SK-N-SH treated with all-trans-retinoic acid at 6 μM for 48 hours (cell line): ENCODE measurements around the gene FBXL17.

Experiments
- ATAC-seq: fragments of 200-7000 bp; cut with Tn5 transposase; 3 replicates; pipeline ENCODE4 v1.9.1; 2020; ENCODE audit warnings: mild to moderate bottlenecking, moderate library complexity
- ARNTL ChIP-seq: fragments of 450-650 bp; formaldehyde crosslinking; IDR thresholded peaks from 2 replicates; pipeline ENCODE4 v1.5.0; 2020; ENCODE audit warnings: low read depth, mild to moderate bottlenecking, moderate library complexity, borderline replicate concordance
- BACH2 ChIP-seq: fragments of 250-450 bp; sonication (Bioruptor Pico); IDR thresholded peaks from 2 replicates; pipeline ENCODE4 v1.9.0; 2021; ENCODE audit warnings: mild to moderate bottlenecking, borderline replicate concordance
- CSDC2 ChIP-seq: fragments of 250-450 bp; sonication (Bioruptor Pico); IDR thresholded peaks from 2 replicates; pipeline ENCODE4 v1.5.0; 2020; ENCODE audit warnings: mild to moderate bottlenecking, moderate library complexity
- ESRRG ChIP-seq: fragments of 250-450 bp; sonication (Bioruptor Pico); IDR thresholded peaks from 2 replicates; pipeline ENCODE4 v1.6.1; 2021; ENCODE audit warnings: mild to moderate bottlenecking
- GLIS3 ChIP-seq: fragments of 250-450 bp; sonication (Bioruptor Pico); IDR thresholded peaks from 2 replicates; pipeline ENCODE4 v1.5.0; 2020; ENCODE audit warnings: mild to moderate bottlenecking, moderate library complexity
- ISL1 ChIP-seq: fragments of 250-450 bp; sonication (Bioruptor Pico); IDR thresholded peaks from 2 replicates; pipeline ENCODE4 v2.1.2; 2022; ENCODE audit warnings: mild to moderate bottlenecking, moderate library complexity
- OSR1 ChIP-seq: fragments of 250-450 bp; sonication (Bioruptor Pico); IDR thresholded peaks from 2 replicates; pipeline ENCODE4 v1.8.0; 2022; ENCODE audit warnings: moderate library complexity, mild to moderate bottlenecking, inconsistent platforms
- PATZ1 ChIP-seq: fragments of 250-450 bp; sonication (Bioruptor Pico); IDR thresholded peaks from 2 replicates; pipeline ENCODE4 v1.8.0; 2020; ENCODE audit warnings: mild to moderate bottlenecking, moderate library complexity, borderline replicate concordance
- PPARA ChIP-seq: fragments of 250-450 bp; sonication (Bioruptor Pico); IDR thresholded peaks from 2 replicates; pipeline ENCODE4 v1.5.0; 2020; ENCODE audit warnings: mild to moderate bottlenecking, borderline replicate concordance
- RARB ChIP-seq: fragments of 250-450 bp; sonication (Bioruptor Pico); IDR thresholded peaks from 2 replicates; pipeline ENCODE4 v1.8.0; 2021; ENCODE audit warnings: mild to moderate bottlenecking, moderate library complexity
- SNAI2 ChIP-seq: fragments of 250-450 bp; sonication (Bioruptor Pico); IDR thresholded peaks from 2 replicates; pipeline ENCODE4 v1.5.0; 2020; ENCODE audit warnings: mild to moderate bottlenecking, moderate library complexity
- TCF4 ChIP-seq: fragments of 250-450 bp; sonication (Bioruptor Pico); IDR thresholded peaks from 2 replicates; pipeline ENCODE4 v1.8.0; 2021; ENCODE audit warnings: mild to moderate bottlenecking, moderate library complexity, borderline replicate concordance
- TOX ChIP-seq: fragments of 250-450 bp; sonication (Bioruptor Pico); IDR thresholded peaks from 2 replicates; pipeline ENCODE4 v1.8.0; 2021; ENCODE audit warnings: mild to moderate bottlenecking, moderate library complexity, borderline replicate concordance
- TSHZ2 ChIP-seq: fragments of 250-450 bp; sonication (Bioruptor Pico); IDR thresholded peaks from 2 replicates; pipeline ENCODE4 v1.5.0; 2020; ENCODE audit warnings: mild to moderate bottlenecking, moderate library complexity
- ZC3H10 ChIP-seq: fragments of 250-450 bp; sonication (Bioruptor Pico); IDR thresholded peaks from 2 replicates; pipeline ENCODE4 v1.5.1; 2021; ENCODE audit warnings: mild to moderate bottlenecking, moderate library complexity
- ZFP3 ChIP-seq: fragments of 250-450 bp; sonication (Bioruptor Pico); IDR thresholded peaks from 2 replicates; pipeline ENCODE4 v1.5.0; 2020; ENCODE audit warnings: mild to moderate bottlenecking, moderate library complexity
- ZFP30 ChIP-seq: fragments of 450-650 bp; formaldehyde crosslinking; IDR thresholded peaks from 2 replicates; pipeline ENCODE4 v1.5.0; 2022; ENCODE audit warnings: mild to moderate bottlenecking, moderate library complexity
- ZNF565 ChIP-seq: fragments of 450-650 bp; formaldehyde crosslinking; conservative IDR thresholded peaks from 2 replicates; pipeline ENCODE4 v1.5.0; 2020; ENCODE audit warnings: low read depth, mild to moderate bottlenecking, moderate library complexity
- ZNF70 ChIP-seq: fragments of 450-650 bp; formaldehyde crosslinking; IDR thresholded peaks from 2 replicates; pipeline ENCODE4 v1.5.0; 2020; ENCODE audit warnings: mild to moderate bottlenecking, moderate library complexity
- ZNF8 ChIP-seq: fragments of 450-650 bp; formaldehyde crosslinking; IDR thresholded peaks from 2 replicates; pipeline ENCODE4 v1.5.0; 2020; ENCODE audit warnings: mild to moderate bottlenecking, moderate library complexity
- TF ChIP-seq, protein P1 (sequence below): fragments of 250-450 bp; sonication (Bioruptor Pico); IDR thresholded peaks from 2 replicates; pipeline ENCODE4 v1.5.1; 2020; ENCODE audit warnings: low read depth, mild to moderate bottlenecking, moderate library complexity
- TF ChIP-seq, protein P2 (sequence below): fragments of 250-450 bp; sonication (Bioruptor Pico); IDR thresholded peaks from 2 replicates; pipeline ENCODE4 v1.8.0; 2021; ENCODE audit warnings: low read depth, mild to moderate bottlenecking, moderate library complexity, borderline replicate concordance
- TF ChIP-seq, protein P3 (sequence below): fragments of 250-450 bp; sonication (Bioruptor Pico); IDR thresholded peaks from 2 replicates; pipeline ENCODE4 v1.5.1; 2021; ENCODE audit warnings: mild to moderate bottlenecking, moderate library complexity

The FBXL17 gene

GRCh38 chr5:107830750-107831149, 551.1 kb downstream of the FBXL17 start:
- TF ChIP-seq ZFP30 (CRISPR knock-in tag) = no peak
- no peak for TF ChIP-seq ZNF565 (CRISPR knock-in tag)
- TF ChIP-seq TOX = no peak
- TF ChIP-seq RARB (CRISPR knock-in tag) = no peak
- no peak for TF ChIP-seq ZC3H10 (CRISPR knock-in tag)
- no peak for TF ChIP-seq ZNF8 (CRISPR knock-in tag)
- TF ChIP-seq PPARA (CRISPR knock-in tag) = no peak
- no peak for TF ChIP-seq ZNF70 (CRISPR knock-in tag)
- TF ChIP-seq ZFP3 (CRISPR knock-in tag) = no peak
- TF ChIP-seq ISL1 (CRISPR knock-in tag) = no peak
- TF ChIP-seq, protein P1, sequence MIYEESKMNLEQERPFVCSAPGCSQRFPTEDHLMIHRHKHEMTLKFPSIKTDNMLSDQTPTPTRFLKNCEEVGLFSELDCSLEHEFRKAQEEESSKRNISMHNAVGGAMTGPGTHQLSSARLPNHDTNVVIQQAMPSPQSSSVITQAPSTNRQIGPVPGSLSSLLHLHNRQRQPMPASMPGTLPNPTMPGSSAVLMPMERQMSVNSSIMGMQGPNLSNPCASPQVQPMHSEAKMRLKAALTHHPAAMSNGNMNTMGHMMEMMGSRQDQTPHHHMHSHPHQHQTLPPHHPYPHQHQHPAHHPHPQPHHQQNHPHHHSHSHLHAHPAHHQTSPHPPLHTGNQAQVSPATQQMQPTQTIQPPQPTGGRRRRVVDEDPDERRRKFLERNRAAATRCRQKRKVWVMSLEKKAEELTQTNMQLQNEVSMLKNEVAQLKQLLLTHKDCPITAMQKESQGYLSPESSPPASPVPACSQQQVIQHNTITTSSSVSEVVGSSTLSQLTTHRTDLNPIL (CRISPR knock-in tag) = no peak
- TF ChIP-seq BACH2 (CRISPR knock-in tag) = no peak
- TF ChIP-seq TSHZ2 (CRISPR knock-in tag) = no peak
- TF ChIP-seq CSDC2 (CRISPR knock-in tag) = no peak
- TF ChIP-seq GLIS3 (CRISPR knock-in tag) = no peak
- no peak for TF ChIP-seq TCF4
- TF ChIP-seq ARNTL = no peak
- TF ChIP-seq, protein P2, sequence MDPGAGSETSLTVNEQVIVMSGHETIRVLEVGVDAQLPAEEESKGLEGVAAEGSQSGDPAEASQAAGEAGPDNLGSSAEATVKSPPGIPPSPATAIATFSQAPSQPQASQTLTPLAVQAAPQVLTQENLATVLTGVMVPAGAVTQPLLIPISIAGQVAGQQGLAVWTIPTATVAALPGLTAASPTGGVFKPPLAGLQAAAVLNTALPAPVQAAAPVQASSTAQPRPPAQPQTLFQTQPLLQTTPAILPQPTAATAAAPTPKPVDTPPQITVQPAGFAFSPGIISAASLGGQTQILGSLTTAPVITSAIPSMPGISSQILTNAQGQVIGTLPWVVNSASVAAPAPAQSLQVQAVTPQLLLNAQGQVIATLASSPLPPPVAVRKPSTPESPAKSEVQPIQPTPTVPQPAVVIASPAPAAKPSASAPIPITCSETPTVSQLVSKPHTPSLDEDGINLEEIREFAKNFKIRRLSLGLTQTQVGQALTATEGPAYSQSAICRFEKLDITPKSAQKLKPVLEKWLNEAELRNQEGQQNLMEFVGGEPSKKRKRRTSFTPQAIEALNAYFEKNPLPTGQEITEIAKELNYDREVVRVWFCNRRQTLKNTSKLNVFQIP (CRISPR knock-in tag) = no peak
- TF ChIP-seq ESRRG (CRISPR knock-in tag) = no peak
- TF ChIP-seq OSR1 = no peak
- no peak for ATAC-seq

GRCh38 chr5:107826311-107827000, 555.4 kb downstream of the FBXL17 start:
- ATAC-seq = no peak
- TF ChIP-seq TCF4 = no peak
- TF ChIP-seq, protein P1 (CRISPR knock-in tag) = no peak
- no peak for TF ChIP-seq OSR1
- TF ChIP-seq ESRRG (CRISPR knock-in tag) = no peak
- TF ChIP-seq, protein P3, sequence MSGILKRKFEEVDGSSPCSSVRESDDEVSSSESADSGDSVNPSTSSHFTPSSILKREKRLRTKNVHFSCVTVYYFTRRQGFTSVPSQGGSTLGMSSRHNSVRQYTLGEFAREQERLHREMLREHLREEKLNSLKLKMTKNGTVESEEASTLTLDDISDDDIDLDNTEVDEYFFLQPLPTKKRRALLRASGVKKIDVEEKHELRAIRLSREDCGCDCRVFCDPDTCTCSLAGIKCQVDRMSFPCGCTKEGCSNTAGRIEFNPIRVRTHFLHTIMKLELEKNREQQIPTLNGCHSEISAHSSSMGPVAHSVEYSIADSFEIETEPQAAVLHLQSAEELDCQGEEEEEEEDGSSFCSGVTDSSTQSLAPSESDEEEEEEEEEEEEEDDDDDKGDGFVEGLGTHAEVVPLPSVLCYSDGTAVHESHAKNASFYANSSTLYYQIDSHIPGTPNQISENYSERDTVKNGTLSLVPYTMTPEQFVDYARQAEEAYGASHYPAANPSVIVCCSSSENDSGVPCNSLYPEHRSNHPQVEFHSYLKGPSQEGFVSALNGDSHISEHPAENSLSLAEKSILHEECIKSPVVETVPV (CRISPR knock-in tag) = no peak
- TF ChIP-seq PATZ1 (CRISPR knock-in tag) = no peak
- no peak for TF ChIP-seq PPARA (CRISPR knock-in tag)
- no peak for TF ChIP-seq RARB (CRISPR knock-in tag)
- no peak for TF ChIP-seq TSHZ2 (CRISPR knock-in tag)
- no peak for TF ChIP-seq SNAI2 (CRISPR knock-in tag)
- no peak for TF ChIP-seq GLIS3 (CRISPR knock-in tag)
- TF ChIP-seq ZNF565 (CRISPR knock-in tag) = no peak
- no peak for TF ChIP-seq ARNTL
- TF ChIP-seq ZNF70 (CRISPR knock-in tag) = no peak
- TF ChIP-seq ZFP3 (CRISPR knock-in tag) = no peak
- TF ChIP-seq ZC3H10 (CRISPR knock-in tag) = no peak
- TF ChIP-seq ISL1 (CRISPR knock-in tag) = no peak
- TF ChIP-seq, all 23 proteins: peak for 0
